SK-N-MC (cell line): ENCODE data around the gene PRKCQ.

Source experiments
- EZH2 ChIP-seq: fragments of 200-600 bp; sonication (generic); IDR thresholded peaks from one replicate; pipeline ENCODE4 v1.6.1; 2017; ENCODE audit warnings: antibody characterized with exemption
- FOXP2 ChIP-seq: optimal IDR thresholded peaks from 2 replicates; pipeline ENCODE3; 2011; ENCODE audit warnings: mild to moderate bottlenecking, moderate library complexity; ENCODE audit not compliant: insufficient read depth; ENCODE audit errors: extremely low read length, control extremely low read depth
- POLR2AphosphoS5 ChIP-seq: IDR thresholded peaks from 2 replicates; pipeline ENCODE4 v1.6.1; 2012; ENCODE audit warnings: mild to moderate bottlenecking, low read depth, low read length, borderline replicate concordance

GRCh38 chr10:6493521-6494441 lies 86.3 kb downstream of the PRKCQ start:
- TF ChIP-seq EZH2 (no peak), FOXP2 (no peak), POLR2AphosphoS5 (no peak)
